ENCODE results near the gene HPX. TPM values are rescaled to one million over a fixed set of nuclear protein-coding genes. Genes with fewer than 3 reads are reported as not detected.

Gene HPX
- total RNA-seq, 4 donors from 2014 or later, result 8.7 to 17.6 TPM; not detected in 2

Other genes starting within 250 kb of the HPX start
- not detected for gene OR52W1, start 241.8 kb downstream of the HPX start, total RNA-seq
- gene C11orf42, start 235.4 kb downstream of the HPX start, total RNA-seq, result not detected
- 10 to 100 TPM; 23.9 to 41.7 (median 33.9) TPM for gene FHIP1B, start 206.4 kb downstream of the HPX start, total RNA-seq
- gene CNGA4, start 201.9 kb downstream of the HPX start, total RNA-seq, result not detected
- not detected for gene CCKBR, start 181.1 kb downstream of the HPX start, total RNA-seq
- gene CAVIN3, start 120.5 kb downstream of the HPX start, total RNA-seq, result 10 to 100 TPM; 12.9 to 53.6 (median 34.1) TPM
- 10 to 100 TPM; 19.2 to 56.1 (median 42.4) TPM for gene SMPD1, start 50.5 kb downstream of the HPX start, total RNA-seq
- gene APBB1, start 21.9 kb downstream of the HPX start, total RNA-seq, result 10 to 100 TPM; 18.5 to 49.2 (median 46.2) TPM
- gene TRIM3, start 33.0 kb upstream of the HPX start, total RNA-seq, result 10 to 100 TPM; 15.3 to 20.0 (median 16.5) TPM
- gene ARFIP2, start 40.3 kb upstream of the HPX start, total RNA-seq, result 10 to 100 TPM; 20.1 to 27.8 (median 24.4) TPM
- gene TIMM10B, start 40.5 kb upstream of the HPX start, total RNA-seq, result 10 to 100 TPM; 10.0 to 14.5 (median 12.4) TPM
- gene DNHD1, start 56.3 kb upstream of the HPX start, total RNA-seq, result 10 to 100 TPM in 1 of 4 donors, 1 to 10 TPM in 3; 3.4 to 10.5 (median 4.3) TPM
- gene RRP8, start 162.6 kb upstream of the HPX start, total RNA-seq, result 10 to 100 TPM; 10.9 to 25.7 (median 14.9) TPM
- 100 to 1,000 TPM in 1 of 4 donors, 10 to 100 TPM in 3; 48.3 to 113 (median 70.5) TPM for gene ILK, start 162.8 kb upstream of the HPX start, total RNA-seq
- gene TAF10, start 171.2 kb upstream of the HPX start, total RNA-seq, result 10 to 100 TPM; 49.8 to 77.8 (median 65.7) TPM
- 10 to 100 TPM; 13.9 to 43.4 (median 19.6) TPM for gene TPP1, start 178.4 kb upstream of the HPX start, total RNA-seq
- 1 to 10 TPM; 1.5 to 3.8 (median 2.8) TPM for gene DCHS1, start 214.8 kb upstream of the HPX start, total RNA-seq
- gene MRPL17, start 242.4 kb upstream of the HPX start, total RNA-seq, result 10 to 100 TPM; 25.1 to 33.4 (median 27.7) TPM